Activated naive CD4-positive, alpha-beta T cell treated with anti-CD3 and anti-CD28 coated beads, Interleukin-2, amount 10 ng/mL, durations not matched to agents 7 days and 5 days (primary cell): Measurements from ENCODE around the gene RABL6.
"Not testable (repeated sequence)": the region's sequence is repeated elsewhere in the genome, so short reads cannot be mapped to it uniquely, and the experiment has no call there.

Experiments used
- CTCF ChIA-PET: fragments of 350-600 bp; sonication (Branson Sonifier 250); formaldehyde crosslinking; loops from one replicate; lab custom pipeline; 2021; ENCODE audit warnings: antibody characterized with exemption; lab: Charles Lee
- DNase-seq: peaks from one replicate; pipeline ENCODE4 v3.0.0-alpha.2; 2020
- H3K27ac Mint-ChIP-seq: one replicate; pipeline ENCODE4 v1.8.0; 2021; ENCODE audit warnings: mild to moderate bottlenecking, moderate library complexity, mixed read lengths
- H3K27me3 Mint-ChIP-seq: one replicate; pipeline ENCODE4 v1.8.0; 2021; ENCODE audit warnings: mild to moderate bottlenecking, mixed read lengths
- H3K36me3 Mint-ChIP-seq: one replicate; pipeline ENCODE4 v1.8.0; 2021; ENCODE audit warnings: mixed read lengths
- H3K4me1 Mint-ChIP-seq: one replicate; pipeline ENCODE4 v1.8.0; 2021; ENCODE audit warnings: mixed read lengths
- H3K4me3 Mint-ChIP-seq: one replicate; pipeline ENCODE4 v1.8.0; 2021; ENCODE audit warnings: mild to moderate bottlenecking, moderate library complexity, mixed read lengths
- H3K9me3 Mint-ChIP-seq: one replicate; pipeline ENCODE4 v1.8.0; 2021; ENCODE audit warnings: mixed read lengths

The RABL6 gene

DNA sequence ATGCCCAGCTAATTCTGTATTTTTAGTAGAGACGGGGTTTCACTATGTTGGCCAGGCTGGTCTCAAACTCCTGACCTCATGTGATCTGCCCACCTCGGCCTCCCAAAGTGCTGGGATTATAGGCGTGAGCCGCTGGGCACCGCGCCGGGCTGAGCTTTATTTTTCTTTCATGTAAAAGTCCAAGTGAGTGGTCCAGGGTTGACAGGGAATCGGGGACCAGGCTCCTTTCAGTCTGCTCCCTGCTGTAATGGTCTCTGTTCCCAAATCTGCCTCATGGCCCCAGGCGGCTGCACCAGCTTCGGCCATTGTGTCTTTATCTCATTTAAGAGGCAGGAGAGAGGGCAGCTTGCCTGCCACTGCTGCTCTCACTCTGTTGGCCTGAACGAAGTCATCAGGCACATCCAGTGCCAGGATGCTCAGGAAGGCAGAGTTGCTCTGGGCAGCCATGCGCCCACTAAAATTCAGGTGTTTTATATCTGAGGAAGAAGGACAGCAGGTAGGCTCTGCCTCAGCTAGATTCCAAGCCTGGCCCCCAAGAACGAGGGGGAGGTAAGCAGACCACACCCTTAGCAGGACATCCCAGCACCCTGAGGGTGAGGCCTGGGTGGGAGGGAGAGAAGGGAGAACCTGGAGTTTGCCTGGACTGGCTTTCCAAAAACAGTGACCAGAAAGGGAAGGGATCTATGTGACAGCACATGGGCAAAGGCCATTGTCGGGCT is 13.3 kb upstream of the RABL6 start:
- no peak overlapping the region for H3K27ac Mint-ChIP-seq
- CTCF ChIA-PET, result interaction anchor here (0.7 to 3.3 kb wide), 5 partner anchors 11 to 240 kb away, joined by 3 to 29 read pairs (median 5); partner anchors contain the start of gene RABL6
- no peaks in the 10 kb centered on the region for H3K36me3 Mint-ChIP-seq

DNA sequence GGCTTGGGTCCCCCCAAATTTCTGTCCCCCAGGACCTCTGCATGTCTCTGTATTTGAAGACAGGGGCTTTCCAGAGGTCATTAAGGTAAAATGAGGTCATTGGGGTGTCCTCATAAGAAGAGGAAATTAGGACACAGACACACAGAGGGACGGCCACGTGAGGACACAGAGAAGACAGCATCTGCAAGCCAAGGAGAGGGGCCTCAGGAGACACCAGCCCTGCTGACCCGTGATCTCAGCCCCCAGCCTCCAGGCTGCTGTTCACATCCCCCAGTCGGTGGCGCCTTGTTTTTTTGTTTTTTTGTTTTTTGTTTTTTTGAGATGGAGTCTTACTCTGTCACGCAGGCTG is 12.8 kb upstream of the RABL6 start:
- CTCF ChIA-PET, result interaction anchor here (1.9 to 3.3 kb wide), 2 partner anchors 11 to 107 kb away, joined by 6 to 29 read pairs; partner anchors contain the start of gene RABL6
- no peak for DNase-seq
- Mint-ChIP-seq H3K9me3 (no peaks in the 10 kb centered on the region), H3K4me3 (no peak overlapping the region), H3K27me3 (peaks cover 51% of the 10 kb centered on the region), H3K27ac (no peak overlapping the region), H3K4me1 (peaks cover 26% of the 10 kb centered on the region), H3K36me3 (no peaks in the 10 kb centered on the region)

More for the DNA sequence above, 13.3 kb upstream of the RABL6 start:
- Mint-ChIP-seq H3K27me3 (peaks cover 45% of the 10 kb centered on the region), H3K9me3 (no peaks in the 10 kb centered on the region), H3K4me3 (no peak overlapping the region), H3K4me1 (peaks cover 24% of the 10 kb centered on the region)
- no peak for DNase-seq

GRCh38 chr9:136796238-136796774 is 11.4 kb upstream of the RABL6 start, which contains the start of gene CCDC183:
CCDC183 (plus strand) TSS chr9:136796338; CDS start chr9:136796398, 60 bp downstream.
- DNase-seq, result no peak
- Mint-ChIP-seq H3K4me3 (no peak within 1 kb of the TSS), H3K9me3 (no peaks in the 10 kb centered on the region), H3K27ac (no peak within 1 kb of the TSS), H3K27me3 (peaks cover 64% of the 10 kb centered on the region), H3K36me3 (no peaks in the 10 kb centered on the region), H3K4me1 (peaks cover 26% of the 10 kb centered on the region)
- CTCF ChIA-PET, result no interaction called here

GRCh38 chr9:136796775-136797347 is 10.9 kb upstream of the RABL6 start:
- H3K4me1 Mint-ChIP-seq, result peaks cover 27% of the 10 kb centered on the region
- H3K27me3 Mint-ChIP-seq, result peaks cover 70% of the 10 kb centered on the region
- H3K27ac Mint-ChIP-seq, H3K9me3 Mint-ChIP-seq, H3K4me3 Mint-ChIP-seq, DNase-seq, CTCF ChIA-PET, H3K36me3 Mint-ChIP-seq: not testable (repeated sequence)

DNA sequence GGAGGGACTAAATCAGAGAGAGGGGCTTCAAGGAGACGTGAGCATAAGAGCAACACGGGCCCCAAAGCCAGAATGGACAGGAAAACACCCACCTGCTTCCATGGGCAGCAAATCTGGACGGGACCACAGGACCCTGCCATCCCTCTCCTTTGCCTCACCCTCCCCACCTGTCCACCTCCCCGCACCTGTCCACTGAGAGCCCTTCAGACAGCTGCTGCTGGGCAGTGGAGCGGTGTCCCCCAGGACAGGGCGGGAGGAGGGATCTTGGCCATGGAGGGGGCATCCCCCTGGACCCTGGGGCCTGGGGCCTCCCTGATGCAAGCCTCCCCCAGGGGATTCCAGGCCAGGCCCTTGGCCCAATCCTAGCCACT is 9.1 kb upstream of the RABL6 start:
- peaks cover 21% of the 10 kb centered on the region for H3K4me1 Mint-ChIP-seq
- peaks cover 77% of the 10 kb centered on the region for H3K27me3 Mint-ChIP-seq
- CTCF ChIA-PET, result interaction anchor here (1.5 kb wide), 1 partner anchor 44 kb away, joined by 3 read pairs; the partner anchor contains the start of gene AJM1
- H3K27ac Mint-ChIP-seq, result no peak overlapping the region
- no peaks in the 10 kb centered on the region for H3K36me3 Mint-ChIP-seq
- no peaks in the 10 kb centered on the region for H3K9me3 Mint-ChIP-seq
- no peak overlapping the region for H3K4me3 Mint-ChIP-seq
- no peak for DNase-seq

DNA sequence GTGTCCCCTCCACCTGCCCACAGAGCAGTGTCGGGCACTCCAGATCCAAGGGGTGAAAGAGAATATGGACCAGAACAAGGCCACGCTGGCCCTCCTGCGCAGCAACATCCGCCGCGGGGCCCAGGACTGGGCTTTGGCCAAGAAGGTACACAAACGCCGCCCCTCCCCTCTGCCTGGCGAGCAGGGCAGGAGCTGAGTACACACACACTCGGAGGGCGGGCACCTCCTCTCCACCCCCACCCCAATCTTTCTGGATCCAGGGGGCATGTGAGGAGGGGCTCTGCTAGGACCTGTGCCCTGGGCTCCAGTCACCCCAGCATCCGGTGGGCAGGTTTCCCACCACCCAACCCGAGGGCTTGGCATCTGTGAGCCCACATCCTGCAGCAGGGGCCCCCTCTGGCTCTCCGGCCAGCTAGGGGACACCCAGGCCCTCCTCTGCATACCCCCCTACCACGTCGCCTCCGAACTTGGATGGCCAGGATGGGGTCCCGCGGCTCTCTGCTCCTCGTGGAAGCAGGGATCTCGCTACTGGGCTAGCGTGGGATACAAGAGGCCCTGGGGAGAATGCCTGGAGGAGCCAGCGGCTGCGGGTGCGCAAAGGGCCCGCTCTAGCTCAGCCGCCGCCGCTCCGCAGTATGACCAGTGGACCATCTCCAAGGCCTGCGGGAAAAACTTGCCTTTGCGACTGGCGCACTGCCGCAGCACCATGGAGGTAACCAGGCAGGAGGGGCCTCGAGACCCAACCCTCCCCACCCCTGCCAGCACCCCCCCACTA is 8.5 kb upstream of the RABL6 start:
- no peak overlapping the region for H3K27ac Mint-ChIP-seq

DNA sequence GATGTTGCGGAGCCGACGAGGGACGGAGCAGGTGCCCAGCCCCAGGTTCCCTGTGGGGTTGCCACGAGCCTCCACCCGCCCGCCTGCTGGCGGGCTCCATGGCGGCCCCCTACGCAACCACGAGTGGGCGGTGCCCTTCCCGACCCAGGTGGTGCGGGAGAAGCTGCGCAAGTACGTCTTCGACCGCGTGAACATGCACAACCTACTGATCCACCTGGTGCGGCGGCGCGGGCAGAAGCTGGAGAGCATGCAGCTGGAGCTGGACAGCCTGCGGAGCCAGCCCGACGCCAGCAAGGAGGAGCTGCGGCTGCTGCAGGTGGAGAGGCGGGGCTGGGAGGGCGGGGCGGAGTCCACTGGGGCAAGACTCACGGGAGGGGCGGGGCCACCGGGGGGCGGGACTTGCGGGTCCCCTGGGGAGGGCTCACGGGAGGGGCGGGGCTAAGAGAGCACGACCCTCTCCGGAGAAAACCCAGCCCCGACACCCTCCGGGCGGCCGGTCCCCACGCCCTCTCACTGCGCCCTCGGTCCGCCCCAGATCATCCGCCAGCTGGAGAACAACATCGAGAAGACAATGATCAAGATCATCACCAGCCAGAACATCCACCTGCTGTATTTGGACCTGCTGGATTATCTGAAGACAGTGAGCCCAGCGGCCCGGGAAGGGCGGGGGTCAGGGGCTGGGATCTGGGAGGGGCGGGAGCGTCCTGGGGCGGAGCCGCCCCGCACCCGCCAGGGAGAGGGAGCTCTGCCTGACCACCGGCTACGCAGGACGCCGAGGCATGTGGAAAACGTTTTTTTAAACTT is 7.7 kb upstream of the RABL6 start:
- Mint-ChIP-seq H3K9me3 (no peaks in the 10 kb centered on the region), H3K27me3 (peaks cover 72% of the 10 kb centered on the region), H3K27ac (peak overlapping the region; percentile 58), H3K4me3 (peak overlapping the region; percentile 74), H3K4me1 (peaks cover 24% of the 10 kb centered on the region), H3K36me3 (peaks cover 2% of the 10 kb centered on the region)
- CTCF ChIA-PET, result interaction anchor here (1.0 to 2.0 kb wide), 3 partner anchors 8 to 229 kb away, joined by 4 to 8 read pairs (median 6); partner anchors contain the start of gene AJM1
- peak; percentile 91 for DNase-seq

More for the DNA sequence above, 8.5 kb upstream of the RABL6 start:
- CTCF ChIA-PET, result interaction anchor here (1.0 to 1.6 kb wide), 3 partner anchors 43 to 230 kb away, joined by 3 to 6 read pairs (median 4); partner anchors contain the start of gene AJM1
- DNase-seq, result no peak
- no peaks in the 10 kb centered on the region for H3K9me3 Mint-ChIP-seq
- H3K36me3 Mint-ChIP-seq, result peaks cover 2% of the 10 kb centered on the region
- no peak overlapping the region for H3K4me3 Mint-ChIP-seq
- peaks cover 24% of the 10 kb centered on the region for H3K4me1 Mint-ChIP-seq
- peaks cover 77% of the 10 kb centered on the region for H3K27me3 Mint-ChIP-seq

DNA sequence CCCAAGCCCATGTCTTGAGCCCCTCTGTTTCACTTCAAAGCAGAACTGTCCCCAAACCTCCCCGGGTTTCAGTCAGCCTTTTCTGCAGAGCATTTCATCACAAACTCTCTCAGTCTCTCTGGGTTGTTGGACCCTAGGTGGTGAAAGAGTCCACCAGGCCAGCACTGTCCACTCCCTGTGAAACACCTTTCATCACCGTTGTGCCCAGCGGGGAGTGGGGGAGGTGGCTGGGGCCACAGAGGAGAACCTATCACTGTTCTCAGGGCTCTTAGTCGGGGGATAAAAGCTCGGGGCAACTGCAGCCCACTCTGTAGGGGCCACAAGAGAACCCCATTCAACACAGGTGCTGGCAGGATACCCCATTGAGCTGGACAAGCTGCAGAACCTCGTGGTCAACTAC is 5.4 kb upstream of the RABL6 start:
- Mint-ChIP-seq H3K9me3 (no peaks in the 10 kb centered on the region), H3K27ac (no peak overlapping the region), H3K4me1 (peaks cover 38% of the 10 kb centered on the region), H3K27me3 (peaks cover 52% of the 10 kb centered on the region), H3K36me3 (peaks cover 2% of the 10 kb centered on the region), H3K4me3 (no peak overlapping the region)
- DNase-seq, result no peak
- CTCF ChIA-PET, result interaction anchor here (2.0 to 6.7 kb wide), 2 partner anchors 9 to 10 kb away, joined by 8 to 29 read pairs; no protein-coding TSS in a partner anchor

DNA sequence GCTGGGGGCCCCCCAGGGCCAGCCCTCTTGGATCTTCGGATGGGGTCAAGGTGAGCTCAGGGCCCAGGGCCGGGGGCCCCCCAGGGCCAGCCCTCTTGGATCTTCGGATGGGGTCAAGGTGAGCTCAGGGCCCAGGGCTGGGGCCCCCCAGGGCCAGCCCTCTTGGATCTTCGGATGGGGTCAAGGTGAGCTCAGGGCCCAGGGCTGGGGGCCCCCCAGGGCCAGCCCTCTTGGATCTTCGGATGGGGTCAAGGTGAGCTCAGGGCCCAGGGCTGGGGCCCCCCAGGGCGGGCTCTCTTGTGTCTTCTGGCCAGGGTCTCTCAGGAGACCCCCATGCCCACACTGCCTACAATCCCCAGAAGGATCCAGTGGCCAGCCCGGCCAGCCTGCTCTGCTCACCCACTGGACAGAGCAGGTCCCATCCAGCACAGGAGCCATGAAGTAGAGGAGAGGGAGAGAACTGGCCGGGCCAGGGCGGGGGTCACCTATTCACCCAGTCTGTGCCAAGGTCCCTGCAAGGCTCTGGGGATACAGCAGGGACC is 4.7 kb upstream of the RABL6 start:
- H3K27me3 Mint-ChIP-seq, result peaks cover 46% of the 10 kb centered on the region
- H3K4me3 Mint-ChIP-seq, H3K27ac Mint-ChIP-seq, H3K9me3 Mint-ChIP-seq, H3K36me3 Mint-ChIP-seq, DNase-seq: not testable (repeated sequence)
- CTCF ChIA-PET, result interaction anchor here (1.0 to 6.7 kb wide), 2 partner anchors 10 to 81 kb away, joined by 3 to 29 read pairs; no protein-coding TSS in a partner anchor
- peaks cover 38% of the 10 kb centered on the region for H3K4me1 Mint-ChIP-seq

DNA sequence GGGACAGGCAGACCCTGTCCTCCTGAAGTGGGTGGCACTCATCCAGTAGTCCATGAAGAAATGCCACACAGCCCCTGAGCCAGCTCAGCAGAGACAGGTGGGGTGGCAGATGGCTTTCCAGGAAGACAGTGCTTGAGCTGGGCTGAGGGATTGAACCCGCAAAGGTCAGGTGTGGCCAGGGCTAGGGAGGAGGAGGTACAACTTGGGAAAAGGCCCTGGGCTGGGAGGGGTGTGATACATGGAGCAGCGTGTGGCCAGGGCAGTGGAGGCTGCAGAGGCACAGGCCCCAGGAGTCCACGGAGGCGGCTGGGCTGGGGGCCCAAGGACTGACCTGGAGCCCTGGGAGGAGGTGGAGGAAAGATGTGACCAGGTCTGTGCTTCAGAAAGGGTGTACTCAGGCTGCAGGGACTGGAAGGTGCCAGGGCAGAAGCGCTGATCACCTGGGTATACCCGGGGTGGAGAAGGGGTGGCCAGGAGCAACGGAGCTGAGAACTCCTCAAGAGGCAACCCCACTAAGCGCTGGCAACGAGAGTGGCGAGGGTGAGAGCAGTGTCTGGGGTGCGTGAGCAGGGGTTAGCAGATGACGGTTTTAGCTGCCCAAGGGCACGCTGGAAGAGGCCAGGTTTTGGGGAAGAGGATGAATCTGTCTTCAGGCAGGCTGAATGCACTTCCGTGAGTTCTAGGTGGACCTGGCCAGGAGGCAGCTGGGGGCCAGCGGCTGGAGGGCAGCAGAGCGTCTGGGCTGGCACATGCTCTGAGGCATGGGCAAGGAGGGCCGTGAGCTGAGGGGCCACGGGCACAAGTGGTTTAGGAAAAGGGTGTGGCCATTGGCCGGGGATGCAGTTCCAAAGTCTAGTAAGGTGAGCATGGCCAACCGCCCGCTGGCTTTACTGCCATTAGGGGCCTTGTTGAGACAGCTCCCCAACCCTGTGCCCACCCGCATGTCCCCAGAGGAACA is 3.9 kb upstream of the RABL6 start:
- no peak for DNase-seq
- Mint-ChIP-seq H3K9me3 (no peaks in the 10 kb centered on the region), H3K27me3 (peaks cover 38% of the 10 kb centered on the region), H3K36me3 (peaks cover 2% of the 10 kb centered on the region), H3K4me3 (peak overlapping the region; percentile 21), H3K27ac (no peak overlapping the region), H3K4me1 (peaks cover 40% of the 10 kb centered on the region)
- CTCF ChIA-PET, result interaction anchor here (1.0 to 6.7 kb wide), 2 partner anchors 10 to 80 kb away, joined by 3 to 29 read pairs; no protein-coding TSS in a partner anchor

DNA sequence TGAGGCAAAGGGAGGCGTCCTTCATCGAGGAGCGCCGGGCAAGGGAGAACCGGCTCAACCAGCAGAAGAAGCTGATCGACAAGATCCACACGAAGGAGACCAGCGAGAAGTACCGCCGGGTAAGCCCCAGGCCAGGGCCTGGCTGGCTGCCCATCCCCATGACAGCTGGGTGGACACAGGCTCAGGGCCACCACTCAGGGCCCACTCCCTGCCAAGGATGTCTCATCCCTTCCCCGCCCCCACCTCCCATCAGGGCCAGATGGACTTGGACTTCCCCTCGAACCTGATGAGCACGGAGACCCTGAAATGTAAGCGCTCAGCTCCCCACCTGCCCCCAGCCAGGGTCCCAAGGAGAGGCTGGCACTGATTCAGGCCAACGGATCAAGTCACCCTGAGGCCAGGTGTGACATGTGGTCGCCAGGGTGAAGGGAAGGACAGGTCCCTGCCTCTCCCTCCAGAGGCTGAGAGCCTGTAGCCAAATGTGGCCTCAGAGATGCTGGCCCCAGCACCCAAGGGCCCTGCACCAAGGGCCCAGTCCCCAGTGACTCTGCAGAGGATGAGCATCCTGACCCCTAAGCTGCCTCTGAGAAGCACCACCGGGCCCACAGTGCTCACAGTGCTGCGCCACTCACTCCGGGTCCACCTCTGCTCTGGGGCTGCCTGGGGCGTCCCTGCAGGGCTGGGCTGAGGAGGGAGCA is 3.1 kb upstream of the RABL6 start:
- peaks cover 9% of the 10 kb centered on the region for H3K36me3 Mint-ChIP-seq
- peaks cover 48% of the 10 kb centered on the region for H3K4me1 Mint-ChIP-seq
- no peak overlapping the region for H3K27ac Mint-ChIP-seq
- DNase-seq, result no peak
- H3K4me3 Mint-ChIP-seq, result no peak overlapping the region
- CTCF ChIA-PET, result interaction anchor here (6.7 kb wide), 1 partner anchor 11 kb away, joined by 29 read pairs; no protein-coding TSS in a partner anchor
- H3K27me3 Mint-ChIP-seq, result peaks cover 30% of the 10 kb centered on the region
- no peaks in the 10 kb centered on the region for H3K9me3 Mint-ChIP-seq
